Stimulated activated CD8-positive, alpha-beta memory T cell treated with anti-CD3 and anti-CD28 coated beads, Interleukin-12 subunit alpha, Interleukin-12 subunit beta, amount 100 ng/mL, for 4 hours (primary cell): Measurements from ENCODE around the gene RS1.

Experiments
- DNase-seq: peaks from one replicate; pipeline ENCODE4 v3.0.0-alpha.2; 2020; ENCODE audit warnings: low read depth

RS1 gene

GRCh38 chrX:18668071-18668835 is 3.7 kb downstream of the RS1 start:
- DNase-seq = no peak

- DNase-seq = no peak
Observed at GRCh38 chrX:18666614-18667013, 5.3 kb downstream of the RS1 start.

- no peak for DNase-seq
Observed at GRCh38 chrX:18664947-18665346, 7.0 kb downstream of the RS1 start.

- no peak for DNase-seq
Observed at GRCh38 chrX:18661273-18661672, 10.6 kb downstream of the RS1 start.

- no peak for DNase-seq
Observed at GRCh38 chrX:18654875-18655836, 16.8 kb downstream of the RS1 start.

- no peak for DNase-seq
Observed at GRCh38 chrX:18652636-18653035, 19.3 kb downstream of the RS1 start.

- DNase-seq = no peak
Observed at GRCh38 chrX:18650662-18651061, 21.2 kb downstream of the RS1 start.

GRCh38 chrX:18649498-18649951 is 22.4 kb downstream of the RS1 start:
- no peak for DNase-seq

GRCh38 chrX:18647621-18648020 is 24.3 kb downstream of the RS1 start:
- no peak for DNase-seq

- DNase-seq = no peak
Observed at GRCh38 chrX:18643853-18644252, 28.1 kb downstream of the RS1 start.

- no peak for DNase-seq
Observed at GRCh38 chrX:18643243-18643642, 28.7 kb downstream of the RS1 start.

- DNase-seq = no peak
Observed at GRCh38 chrX:18640686-18641085, 31.2 kb downstream of the RS1 start.

GRCh38 chrX:18639280-18639679 is 32.6 kb downstream of the RS1 start:
- no peak for DNase-seq

- DNase-seq = no peak
Observed at GRCh38 chrX:18638398-18638797, 33.5 kb downstream of the RS1 start.

- no peak for DNase-seq
Observed at GRCh38 chrX:18630934-18631333, 41.0 kb downstream of the RS1 start.

- no peak for DNase-seq
Observed at GRCh38 chrX:18624599-18624998, 47.3 kb downstream of the RS1 start.

- DNase-seq = no peak
Observed at GRCh38 chrX:18620349-18620748, 51.6 kb downstream of the RS1 start.

GRCh38 chrX:18619288-18619687 is 52.6 kb downstream of the RS1 start:
- DNase-seq = no peak

- DNase-seq = no peak
Observed at GRCh38 chrX:18617407-18617750, 54.5 kb downstream of the RS1 start.

GRCh38 chrX:18616688-18617406 is 55.1 kb downstream of the RS1 start:
- DNase-seq = no peak

GRCh38 chrX:18613930-18614639 is 57.8 kb downstream of the RS1 start:
- no peak for DNase-seq

- DNase-seq = no peak
Observed at GRCh38 chrX:18607966-18608365, 63.9 kb downstream of the RS1 start.
